IMR-90 (cell line): ENCODE results near the gene TPCN1. TPM values are rescaled to one million over a fixed set of nuclear protein-coding genes. Genes with fewer than 3 reads are reported as not detected.
A peak's percentile ranks its signal among the peaks of the same experiment; 100 is the strongest.

Experiments
- ATAC-seq: fragments of 200-7000 bp; cut with Tn5 transposase; 2 replicates; pipeline ENCODE4 v1.9.1; 2020; ENCODE audit warnings: low read depth, mild to moderate bottlenecking, moderate library complexity
- BruUV-seq: library from RNA; stranded (reverse); fragments of 400-500 nt; replicated peaks from 2 replicates; lab custom pipeline; 2021; lab: Mats Ljungman, UMichigan
- CTCF ChIA-PET: fragments of 300-600 bp; formaldehyde crosslinking; extraction: SDS; loops from one replicate; lab custom pipeline; 2021; ENCODE audit warnings: antibody characterized with exemption; lab: Yijun Ruan, JAX
- POLR2A ChIA-PET: fragments of 300-600 bp; sonication (Branson Sonifier 250); formaldehyde crosslinking; loops from one replicate; lab custom pipeline; 2022; ENCODE audit warnings: antibody characterized with exemption; ENCODE audit not compliant: unreplicated experiment; lab: Charles Lee
- DNase-seq: peaks from one replicate; pipeline ENCODE4 v3.0.0; 2013
- H2AFZ ChIP-seq: replicated peaks from 2 replicates; pipeline ENCODE3; 2013; ENCODE audit warnings: low read length, mild to moderate bottlenecking; ENCODE audit not compliant: poor library complexity
- H2AK5ac ChIP-seq: 2 replicates; pipeline ENCODE4 v1.6.1; 2013; ENCODE audit warnings: low read depth, low read length, inconsistent platforms
- H2AK9ac ChIP-seq: replicated peaks from 2 replicates; pipeline ENCODE3; 2013; ENCODE audit warnings: mild to moderate bottlenecking, low read depth, low read length, moderate library complexity; ENCODE audit not compliant: poor library complexity
- H2BK120ac ChIP-seq: 2 replicates; pipeline ENCODE4 v1.6.1; 2013; ENCODE audit warnings: low read depth, low read length, inconsistent platforms
- H2BK15ac ChIP-seq: 3 replicates; pipeline ENCODE4 v1.6.1; 2013; ENCODE audit warnings: low read depth, low read length, inconsistent platforms
- H2BK20ac ChIP-seq: 2 replicates; pipeline ENCODE4 v1.6.1; 2013; ENCODE audit warnings: low read depth, mild to moderate bottlenecking, inconsistent platforms, low read length, moderate library complexity
- H2BK5ac ChIP-seq: 2 replicates; pipeline ENCODE4 v1.6.1; 2013; ENCODE audit warnings: mild to moderate bottlenecking, low read depth, low read length, inconsistent platforms; ENCODE audit not compliant: poor library complexity, severe bottlenecking
- H3K14ac ChIP-seq: replicated peaks from 2 replicates; pipeline ENCODE4 v1.6.1; 2013; ENCODE audit warnings: low read depth, low read length, inconsistent platforms
- H3K18ac ChIP-seq: 2 replicates; pipeline ENCODE4 v1.6.1; 2013; ENCODE audit warnings: low read depth, low read length, control low read depth
- H3K23ac ChIP-seq: 2 replicates; pipeline ENCODE4 v1.6.1; 2013; ENCODE audit warnings: low read depth, low read length, inconsistent platforms
- H3K27ac ChIP-seq: 2 replicates; pipeline ENCODE4 v1.5.1; 2013; ENCODE audit warnings: mild to moderate bottlenecking, control low read depth, low read length; ENCODE audit not compliant: insufficient read depth
- H3K27me3 ChIP-seq: 2 replicates; pipeline ENCODE4 v1.6.1; 2013; ENCODE audit warnings: low read length; ENCODE audit not compliant: control insufficient read depth, insufficient read depth
- H3K36me3 ChIP-seq: 2 replicates; pipeline ENCODE4 v1.6.1; 2013; ENCODE audit warnings: low read length, mixed read lengths; ENCODE audit not compliant: control insufficient read depth, insufficient read depth
- H3K4ac ChIP-seq: 2 replicates; pipeline ENCODE4 v1.6.1; 2013; ENCODE audit warnings: low read depth, low read length, inconsistent platforms
- H3K4me1 ChIP-seq: 2 replicates; pipeline ENCODE4 v1.6.1; 2013; ENCODE audit warnings: low read length, mixed read lengths; ENCODE audit not compliant: control insufficient read depth, insufficient read depth
- H3K4me2 ChIP-seq: 2 replicates; pipeline ENCODE4 v1.6.1; 2013; ENCODE audit warnings: low read depth, mild to moderate bottlenecking, control low read depth, low read length, moderate library complexity
- H3K4me3 ChIP-seq: 2 replicates; pipeline ENCODE4 v1.5.1; 2013; ENCODE audit warnings: low read depth, mild to moderate bottlenecking, control low read depth, low read length, moderate library complexity; ENCODE audit not compliant: insufficient read depth
- H3K56ac ChIP-seq: 2 replicates; pipeline ENCODE4 v1.6.1; 2013; ENCODE audit warnings: low read length, inconsistent platforms; ENCODE audit not compliant: insufficient read depth; ENCODE audit errors: extremely low read depth
- H3K79me1 ChIP-seq, 2 experiments: 2 replicates each; pipeline ENCODE4 v1.6.1; 2013; ENCODE audit warnings: low read length in 2 of 2, inconsistent platforms in 1 of 2, low read depth in 1 of 2
- H3K9ac ChIP-seq: 2 replicates; pipeline ENCODE4 v1.6.1; 2013; ENCODE audit warnings: low read depth, low read length, control low read depth
- H3K9me1 ChIP-seq: 2 replicates; pipeline ENCODE4 v1.6.1; 2013; ENCODE audit warnings: low read length, inconsistent platforms; ENCODE audit not compliant: insufficient read depth
- H3K9me3 ChIP-seq: 2 replicates; pipeline ENCODE4 v1.6.1; 2013; ENCODE audit warnings: low read length; ENCODE audit not compliant: control insufficient read depth, insufficient read depth
- H4K20me1 ChIP-seq: 2 replicates; pipeline ENCODE4 v1.6.1; 2013; ENCODE audit warnings: low read length, inconsistent platforms; ENCODE audit not compliant: insufficient read depth
- H4K5ac ChIP-seq: 2 replicates; pipeline ENCODE4 v1.6.1; 2013; ENCODE audit warnings: mild to moderate bottlenecking, low read depth, low read length, control low read depth
- H4K8ac ChIP-seq, 2 experiments: 2 replicates each; pipeline ENCODE4 v1.6.1; 2013; ENCODE audit warnings: low read depth in 2 of 2, low read length in 2 of 2, control low read depth in 1 of 2, inconsistent platforms in 1 of 2
- H4K91ac ChIP-seq: 2 replicates; pipeline ENCODE4 v1.6.1; 2013; ENCODE audit warnings: low read depth, low read length, inconsistent platforms; ENCODE audit not compliant: insufficient read depth
- BHLHE40 ChIP-seq: fragments of 150-350 bp; IDR thresholded peaks from 2 replicates; pipeline ENCODE4 v1.6.1; 2016; ENCODE audit warnings: mild to moderate bottlenecking, low read depth, low read length
- CEBPB ChIP-seq: IDR thresholded peaks from 2 replicates; pipeline ENCODE4 v1.6.1; 2012; ENCODE audit warnings: low read depth, low read length, improper control_type of control experiment
- CHD1 ChIP-seq: IDR thresholded peaks from 2 replicates; pipeline ENCODE4 v1.6.1; 2012; ENCODE audit warnings: low read depth, low read length, improper control_type of control experiment
- FOS ChIP-seq: fragments of 150-350 bp; IDR thresholded peaks from 2 replicates; pipeline ENCODE4 v1.6.1; 2016; ENCODE audit warnings: low read depth, low read length
- MAFK ChIP-seq: IDR thresholded peaks from 2 replicates; pipeline ENCODE4 v1.6.1; 2012; ENCODE audit warnings: low read depth, low read length, improper control_type of control experiment
- MAZ ChIP-seq: IDR thresholded peaks from 2 replicates; pipeline ENCODE4 v1.6.1; 2012; ENCODE audit warnings: low read depth, mild to moderate bottlenecking, low read length, improper control_type of control experiment, moderate library complexity, borderline replicate concordance
- MXI1 ChIP-seq: IDR thresholded peaks from 2 replicates; pipeline ENCODE4 v1.6.1; 2012; ENCODE audit warnings: low read depth, mild to moderate bottlenecking, low read length, moderate library complexity, borderline replicate concordance
- NFE2L2 ChIP-seq: fragments of 150-350 bp; IDR thresholded peaks from 2 replicates; pipeline ENCODE4 v1.6.1; 2016; ENCODE audit warnings: low read depth, mild to moderate bottlenecking, low read length
- POLR2A ChIP-seq: IDR thresholded peaks from 2 replicates; pipeline ENCODE4 v1.6.1; 2012; ENCODE audit warnings: mild to moderate bottlenecking, low read depth, low read length
- RAD21 ChIP-seq: IDR thresholded peaks from 2 replicates; pipeline ENCODE4 v1.6.1; 2012; ENCODE audit warnings: low read length, improper control_type of control experiment
- RCOR1 ChIP-seq: IDR thresholded peaks from 2 replicates; pipeline ENCODE4 v1.6.1; 2012; ENCODE audit warnings: mild to moderate bottlenecking, low read length, improper control_type of control experiment; ENCODE audit not compliant: insufficient replicate concordance
- RFX5 ChIP-seq: IDR thresholded peaks from 2 replicates; pipeline ENCODE4 v1.8.0; 2012; ENCODE audit warnings: low read depth, mild to moderate bottlenecking, low read length, moderate library complexity
- SMC3 ChIP-seq: fragments of 150-350 bp; IDR thresholded peaks from 2 replicates; pipeline ENCODE4 v1.6.1; 2016; ENCODE audit warnings: low read depth, mild to moderate bottlenecking, antibody characterized with exemption, low read length, moderate library complexity
- USF2 ChIP-seq: fragments of 150-350 bp; IDR thresholded peaks from 2 replicates; pipeline ENCODE4 v1.6.1; 2017; ENCODE audit warnings: mild to moderate bottlenecking, antibody characterized with exemption, low read length, low read depth
- WGBS, 2 experiments: methylation state at CpG; one replicate each; pipeline versions ENCODE4 v1.1.5 to v1.1.7; 2013; ENCODE audit warnings: missing lambda C conversion rate in 2 of 2; ENCODE audit not compliant: insufficient read length in 1 of 2; ENCODE audit errors: extremely low coverage in 2 of 2; 5-methylcytosine and 5-hydroxymethylcytosine counted together
- dilution Hi-C: fragments of 300-500 bp; cut with HindIII; formaldehyde crosslinking; loops from one replicate; pipeline ENCODE4 v1.14.3; 2018; ENCODE audit warnings: low sequenced_read_pairs; ENCODE audit not compliant: unreplicated experiment
- in situ Hi-C: fragments of 300-500 bp; cut with MboI; formaldehyde crosslinking; loops from 3 replicates; pipeline ENCODE4 v1.14.3; 2019; ENCODE audit warnings: low sequenced_read_pairs, inconsistent platforms, mixed read lengths
- intact Hi-C: fragments of 100-400 bp; cut with micrococcal nuclease; formaldehyde crosslinking; loops from 2 replicates; pipeline ENCODE4 v1.10.0; 2022
- polyA plus RNA-seq, 3 experiments: library from polyadenylated mRNA; depleted of rRNA; stranded (reverse); fragments of >200 nt; gene quantifications; 2 replicates each; pipeline ENCODE4 v1.2.3, GENCODE V29; 2012; ENCODE audit warnings: low replicate concordance in 1 of 3
- total RNA-seq: library from RNA; depleted of rRNA; stranded (reverse); fragments of >200 nt; gene quantifications from 2 replicates; pipeline ENCODE4 v1.2.3, GENCODE V29; 2012
- TF ChIP-seq, protein P1 (sequence below): conservative IDR thresholded peaks from 2 replicates; pipeline ENCODE4 v1.5.1; 2012; ENCODE audit warnings: mild to moderate bottlenecking, low read depth, low read length, improper control_type of control experiment
- TF ChIP-seq, protein P2 (sequence below): fragments of 150-350 bp; IDR thresholded peaks from 2 replicates; pipeline ENCODE4 v1.6.1; 2016; ENCODE audit warnings: low read depth, mild to moderate bottlenecking, low read length, moderate library complexity, borderline replicate concordance

The TPCN1 gene
- total and polyA plus RNA-seq, 2 of the 4 experiments (the other 2 are of a cell fraction), result 2.0 to 13.2 TPM

DNA sequence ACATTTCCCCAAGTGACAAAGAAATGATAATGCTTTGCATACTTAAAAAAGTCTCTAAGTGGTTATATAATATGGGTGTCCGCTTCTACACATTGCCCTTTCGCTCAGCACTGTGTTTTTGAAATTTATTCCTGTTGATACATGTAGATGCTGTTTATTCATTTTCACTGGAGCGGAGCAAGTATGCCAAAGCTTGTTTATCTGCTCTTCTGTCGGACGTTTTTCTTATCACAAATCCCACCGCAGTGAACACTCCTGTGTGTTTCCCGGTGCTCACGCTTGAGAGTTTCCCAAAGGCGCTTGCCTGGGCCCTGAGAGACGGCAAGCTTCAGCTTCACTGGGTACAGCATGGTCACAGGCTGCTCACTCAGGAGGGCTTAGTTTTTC lies 50.2 kb downstream of the TPCN1 start:
- DNase-seq, result no peak
- H3K56ac ChIP-seq, result no peak overlapping the region
- peak overlapping the region; percentile 41; the same call in 1 of the 2 replicates for H4K5ac ChIP-seq
- peak overlapping the region; percentile 95 for H3K4ac ChIP-seq
- peak overlapping the region; percentile 94 for H3K23ac ChIP-seq
- 0 out of 2 replicates have a peak, but pooled peaks have one; percentile 13 for ATAC-seq
- H2AK9ac ChIP-seq, result peak overlapping the region; percentile 97
- dilution Hi-C loops, result no loop called here
- H4K20me1 ChIP-seq, result no peaks in the 10 kb centered on the region
- peak overlapping the region; percentile 33 for H2BK5ac ChIP-seq
- ChIA-PET POLR2A (no interaction called here), CTCF (interaction anchor here (1.7 kb wide), 1 partner anchor 14 kb away, joined by 3 read pairs; no protein-coding TSS in a partner anchor)
- peak overlapping the region; percentile 90 for H3K14ac ChIP-seq
- H3K4me1 ChIP-seq, result peaks cover 14% of the 10 kb centered on the region
- peak overlapping the region; percentile 99 for H2BK20ac ChIP-seq
- H3K9me3 ChIP-seq, result no peaks in the 10 kb centered on the region
- H4K8ac ChIP-seq, result peak overlapping the region; percentile 6 to 94
- peak overlapping the region; percentile 67; the same call in 2 of the 3 replicates for H2BK15ac ChIP-seq
- peak overlapping the region; percentile 98 for H2BK120ac ChIP-seq
- H2AK5ac ChIP-seq, result peak overlapping the region; percentile 89
- intact Hi-C loops, result no loop called here
- no peak overlapping the region for H3K4me3 ChIP-seq
- H3K79me1 ChIP-seq, result no peaks in the 10 kb centered on the region
- H3K9ac ChIP-seq, result 0 out of 2 replicates have a peak overlapping the region, but pooled peaks have one; percentile 8
- H3K36me3 ChIP-seq, result peaks cover 5% of the 10 kb centered on the region; the same call in 1 of the 2 replicates
- 80% methylated on average over 1 of the region's 10 CpGs; no CpG with 5 or more reads in 1 of the 2 experiments for WGBS, 2 experiments
- peak overlapping the region; percentile 70 for H3K18ac ChIP-seq
- H3K27ac ChIP-seq, result peak overlapping the region; percentile 60
- peak overlapping the region; percentile 86 for H4K91ac ChIP-seq
- no peaks in the 10 kb centered on the region for H3K27me3 ChIP-seq
- in situ Hi-C loops, result no loop called here
- peaks cover 28% of the 10 kb centered on the region for H3K9me1 ChIP-seq
- BruUV-seq, result no TSS peak
- no peak overlapping the region for H3K4me2 ChIP-seq
- TF ChIP-seq USF2 (no peak), CEBPB (no peak), MXI1 (no peak), CHD1 (no peak), FOS (no peak), RAD21 (no peak), RCOR1 (no peak), NFE2L2 (no peak), MAZ (no peak), POLR2A (no peak), MAFK (no peak), BHLHE40 (no peak), SMC3 (no peak), RFX5 (no peak)
- TF ChIP-seq, protein P1, sequence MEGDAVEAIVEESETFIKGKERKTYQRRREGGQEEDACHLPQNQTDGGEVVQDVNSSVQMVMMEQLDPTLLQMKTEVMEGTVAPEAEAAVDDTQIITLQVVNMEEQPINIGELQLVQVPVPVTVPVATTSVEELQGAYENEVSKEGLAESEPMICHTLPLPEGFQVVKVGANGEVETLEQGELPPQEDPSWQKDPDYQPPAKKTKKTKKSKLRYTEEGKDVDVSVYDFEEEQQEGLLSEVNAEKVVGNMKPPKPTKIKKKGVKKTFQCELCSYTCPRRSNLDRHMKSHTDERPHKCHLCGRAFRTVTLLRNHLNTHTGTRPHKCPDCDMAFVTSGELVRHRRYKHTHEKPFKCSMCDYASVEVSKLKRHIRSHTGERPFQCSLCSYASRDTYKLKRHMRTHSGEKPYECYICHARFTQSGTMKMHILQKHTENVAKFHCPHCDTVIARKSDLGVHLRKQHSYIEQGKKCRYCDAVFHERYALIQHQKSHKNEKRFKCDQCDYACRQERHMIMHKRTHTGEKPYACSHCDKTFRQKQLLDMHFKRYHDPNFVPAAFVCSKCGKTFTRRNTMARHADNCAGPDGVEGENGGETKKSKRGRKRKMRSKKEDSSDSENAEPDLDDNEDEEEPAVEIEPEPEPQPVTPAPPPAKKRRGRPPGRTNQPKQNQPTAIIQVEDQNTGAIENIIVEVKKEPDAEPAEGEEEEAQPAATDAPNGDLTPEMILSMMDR, result no peak
- TF ChIP-seq, protein P2, sequence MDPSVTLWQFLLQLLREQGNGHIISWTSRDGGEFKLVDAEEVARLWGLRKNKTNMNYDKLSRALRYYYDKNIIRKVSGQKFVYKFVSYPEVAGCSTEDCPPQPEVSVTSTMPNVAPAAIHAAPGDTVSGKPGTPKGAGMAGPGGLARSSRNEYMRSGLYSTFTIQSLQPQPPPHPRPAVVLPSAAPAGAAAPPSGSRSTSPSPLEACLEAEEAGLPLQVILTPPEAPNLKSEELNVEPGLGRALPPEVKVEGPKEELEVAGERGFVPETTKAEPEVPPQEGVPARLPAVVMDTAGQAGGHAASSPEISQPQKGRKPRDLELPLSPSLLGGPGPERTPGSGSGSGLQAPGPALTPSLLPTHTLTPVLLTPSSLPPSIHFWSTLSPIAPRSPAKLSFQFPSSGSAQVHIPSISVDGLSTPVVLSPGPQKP, result no peak
- H2AFZ ChIP-seq, result peak overlapping the region; percentile 96
